HEK293 (cell line): ENCODE results near the gene DNAJB4.

Experiments used
- PATZ1 ChIP-seq: fragments of 450-650 bp; formaldehyde crosslinking; IDR thresholded peaks from 2 replicates; pipeline ENCODE4 v1.5.1; 2016; ENCODE audit warnings: missing biosample characterization, missing genetic modification characterization
- PRDM10 ChIP-seq: fragments of 450-650 bp; formaldehyde crosslinking; IDR thresholded peaks from 2 replicates; pipeline ENCODE4 v1.5.1; 2016; ENCODE audit warnings: missing biosample characterization, missing genetic modification characterization
- PRDM4 ChIP-seq: fragments of 450-650 bp; formaldehyde crosslinking; IDR thresholded peaks from 2 replicates; pipeline ENCODE4 v1.5.1; 2017; ENCODE audit warnings: missing biosample characterization, missing genetic modification characterization
- SP2 ChIP-seq: fragments of 450-650 bp; formaldehyde crosslinking; IDR thresholded peaks from 2 replicates; pipeline ENCODE4 v1.5.1; 2016; ENCODE audit warnings: missing biosample characterization, missing genetic modification characterization
- WT1 ChIP-seq: fragments of 450-650 bp; formaldehyde crosslinking; IDR thresholded peaks from 2 replicates; pipeline ENCODE4 v1.5.1; 2016; ENCODE audit warnings: missing biosample characterization, missing genetic modification characterization
- YY1 ChIP-seq: fragments of 450-650 bp; formaldehyde crosslinking; IDR thresholded peaks from 2 replicates; pipeline ENCODE4 v1.5.1; 2018; ENCODE audit warnings: missing biosample characterization, missing genetic modification characterization
- ZBTB1 ChIP-seq: fragments of 450-650 bp; formaldehyde crosslinking; IDR thresholded peaks from 2 replicates; pipeline ENCODE4 v1.5.1; 2016; ENCODE audit warnings: missing biosample characterization, missing genetic modification characterization
- ZBTB48 ChIP-seq: fragments of 450-650 bp; formaldehyde crosslinking; IDR thresholded peaks from 2 replicates; pipeline ENCODE4 v1.5.1; 2016; ENCODE audit warnings: missing biosample characterization, missing genetic modification characterization
- ZFP41 ChIP-seq: fragments of 450-650 bp; formaldehyde crosslinking; IDR thresholded peaks from 2 replicates; pipeline ENCODE4 v1.5.1; 2016; ENCODE audit warnings: missing biosample characterization, missing genetic modification characterization, borderline replicate concordance
- ZNF248 ChIP-seq: fragments of 450-650 bp; formaldehyde crosslinking; IDR thresholded peaks from 2 replicates; pipeline ENCODE4 v1.5.1; 2017; ENCODE audit warnings: missing biosample characterization, missing genetic modification characterization
- ZNF341 ChIP-seq: fragments of 450-650 bp; formaldehyde crosslinking; IDR thresholded peaks from 2 replicates; pipeline ENCODE4; 2016; ENCODE audit warnings: low read depth, missing biosample characterization, missing genetic modification characterization
- ZNF530 ChIP-seq: fragments of 450-650 bp; formaldehyde crosslinking; IDR thresholded peaks from 2 replicates; pipeline ENCODE4 v1.5.1; 2016; ENCODE audit warnings: low read depth, missing biosample characterization, missing genetic modification characterization
- ZNF580 ChIP-seq: fragments of 450-650 bp; formaldehyde crosslinking; IDR thresholded peaks from 2 replicates; pipeline ENCODE4 v1.5.1; 2016; ENCODE audit warnings: missing biosample characterization, missing genetic modification characterization
- ZNF610 ChIP-seq: fragments of 450-650 bp; formaldehyde crosslinking; IDR thresholded peaks from 2 replicates; pipeline ENCODE4 v1.5.1; 2016; ENCODE audit warnings: missing biosample characterization, missing genetic modification characterization, borderline replicate concordance
- ZNF629 ChIP-seq: fragments of 450-650 bp; formaldehyde crosslinking; IDR thresholded peaks from 2 replicates; pipeline ENCODE4 v1.5.1; 2017; ENCODE audit warnings: missing biosample characterization, missing genetic modification characterization
- ZNF660 ChIP-seq: fragments of 450-650 bp; IDR thresholded peaks from 2 replicates; pipeline ENCODE4 v1.5.1; 2018; ENCODE audit warnings: missing biosample characterization, mild to moderate bottlenecking, missing genetic modification characterization
- ZSCAN16 ChIP-seq: fragments of 450-650 bp; formaldehyde crosslinking; IDR thresholded peaks from 2 replicates; pipeline ENCODE4 v1.5.1; 2016; ENCODE audit warnings: missing biosample characterization, missing genetic modification characterization

Gene DNAJB4

GRCh38 chr1:77978293-77978968 is 26.3 kb upstream of the DNAJB4 start (continued):
- TF ChIP-seq ZBTB1 (tag by site-specific recombination) (no peak), ZNF610 (tag by site-specific recombination) (no peak), PATZ1 (peak; percentile 50), YY1 (peak; percentile 54; the same call in 1 of the 2 replicates), ZNF341 (tag by site-specific recombination) (peak; percentile 85), PRDM4 (tag by site-specific recombination) (peak; percentile 53), ZBTB48 (tag by site-specific recombination) (no peak), ZNF660 (tag by site-specific recombination) (peak; percentile 5; the same call in 1 of the 2 replicates), ZNF248 (tag by site-specific recombination) (no peak), PRDM10 (tag by site-specific recombination) (peak; percentile 66), ZNF629 (tag by site-specific recombination) (peak; percentile 7), ZNF580 (tag by site-specific recombination) (0 out of 2 replicates have a peak, but pooled peaks have one; percentile 43), ZNF530 (tag by site-specific recombination) (no peak), ZSCAN16 (tag by site-specific recombination) (no peak), SP2 (tag by site-specific recombination) (peak; percentile 73), ZFP41 (no peak), WT1 (tag by site-specific recombination) (no peak)
